Astrocyte of the cerebellum (primary cell): Measurements from ENCODE around the gene CYB561D1.

ENCODE experiments used
- DNase-seq: peaks from one replicate; pipeline ENCODE4 v3.0.0-alpha.2; 2011; ENCODE audit warnings: low read depth
- H3K4me3 ChIP-seq: 2 replicates; pipeline ENCODE4 v1.5.1; 2011; ENCODE audit warnings: mild to moderate bottlenecking, low read depth, low read length, moderate library complexity
- in situ Hi-C: cut with HindIII; loops from 2 replicates; pipeline ENCODE4 v1.10.0; 2017; ENCODE audit warnings: low sequenced_read_pairs
- TF ChIP-seq, protein P1 (sequence below): IDR thresholded peaks from 2 replicates; pipeline ENCODE4 v1.5.1; 2012; ENCODE audit warnings: low read length, low read depth, moderate library complexity, mild to moderate bottlenecking; ENCODE audit errors: missing control alignments

Gene CYB561D1

DNA sequence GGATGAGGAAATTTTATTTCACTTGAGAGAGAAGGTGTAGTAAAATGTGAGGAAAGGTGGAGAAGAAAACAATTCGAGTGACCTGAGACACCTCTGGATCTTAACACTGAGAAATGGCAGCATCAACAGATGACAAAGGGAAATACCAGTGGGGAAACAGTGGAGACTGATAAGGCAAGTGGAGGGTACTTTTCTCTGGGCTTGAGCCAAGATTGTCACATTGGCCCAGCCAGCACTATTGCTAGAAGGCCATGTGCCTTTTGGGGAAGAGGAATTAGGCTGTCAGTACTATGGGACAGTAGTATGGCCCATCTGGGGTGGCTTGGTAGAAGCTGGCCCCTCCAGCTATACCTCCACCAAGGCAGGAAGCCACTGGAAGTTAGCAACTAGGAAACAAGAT, 19.2 kb upstream of the CYB561D1 start:
- H3K4me3 ChIP-seq, result no peak overlapping the region
- no peak for DNase-seq
- in situ Hi-C loops, result no loop called here
- TF ChIP-seq, protein P1, sequence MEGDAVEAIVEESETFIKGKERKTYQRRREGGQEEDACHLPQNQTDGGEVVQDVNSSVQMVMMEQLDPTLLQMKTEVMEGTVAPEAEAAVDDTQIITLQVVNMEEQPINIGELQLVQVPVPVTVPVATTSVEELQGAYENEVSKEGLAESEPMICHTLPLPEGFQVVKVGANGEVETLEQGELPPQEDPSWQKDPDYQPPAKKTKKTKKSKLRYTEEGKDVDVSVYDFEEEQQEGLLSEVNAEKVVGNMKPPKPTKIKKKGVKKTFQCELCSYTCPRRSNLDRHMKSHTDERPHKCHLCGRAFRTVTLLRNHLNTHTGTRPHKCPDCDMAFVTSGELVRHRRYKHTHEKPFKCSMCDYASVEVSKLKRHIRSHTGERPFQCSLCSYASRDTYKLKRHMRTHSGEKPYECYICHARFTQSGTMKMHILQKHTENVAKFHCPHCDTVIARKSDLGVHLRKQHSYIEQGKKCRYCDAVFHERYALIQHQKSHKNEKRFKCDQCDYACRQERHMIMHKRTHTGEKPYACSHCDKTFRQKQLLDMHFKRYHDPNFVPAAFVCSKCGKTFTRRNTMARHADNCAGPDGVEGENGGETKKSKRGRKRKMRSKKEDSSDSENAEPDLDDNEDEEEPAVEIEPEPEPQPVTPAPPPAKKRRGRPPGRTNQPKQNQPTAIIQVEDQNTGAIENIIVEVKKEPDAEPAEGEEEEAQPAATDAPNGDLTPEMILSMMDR, result no peak

DNA sequence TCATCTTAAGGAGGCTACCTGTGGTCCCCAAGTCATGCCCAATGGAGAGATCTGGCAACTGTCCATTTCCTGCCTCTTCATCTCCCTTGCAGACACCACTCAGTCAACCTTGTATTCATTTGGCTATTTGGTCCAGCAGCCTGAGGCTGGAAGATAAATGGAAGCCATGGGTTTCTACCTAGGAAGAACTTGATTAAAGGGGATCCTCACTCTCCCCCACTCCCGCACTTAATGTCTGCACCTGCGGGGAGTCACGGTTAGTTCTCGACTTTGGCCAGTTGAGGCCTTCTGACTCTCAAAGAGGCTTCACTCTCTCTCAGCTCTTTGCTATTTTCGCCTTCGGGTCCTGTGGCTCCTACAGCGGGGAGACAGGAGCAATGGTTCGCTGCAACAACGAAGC, 18.6 kb upstream of the CYB561D1 start:
- TF ChIP-seq, protein P1, result no peak
- DNase-seq, result no peak
- in situ Hi-C loops, result no loop called here
- H3K4me3 ChIP-seq, result no peak overlapping the region

DNA sequence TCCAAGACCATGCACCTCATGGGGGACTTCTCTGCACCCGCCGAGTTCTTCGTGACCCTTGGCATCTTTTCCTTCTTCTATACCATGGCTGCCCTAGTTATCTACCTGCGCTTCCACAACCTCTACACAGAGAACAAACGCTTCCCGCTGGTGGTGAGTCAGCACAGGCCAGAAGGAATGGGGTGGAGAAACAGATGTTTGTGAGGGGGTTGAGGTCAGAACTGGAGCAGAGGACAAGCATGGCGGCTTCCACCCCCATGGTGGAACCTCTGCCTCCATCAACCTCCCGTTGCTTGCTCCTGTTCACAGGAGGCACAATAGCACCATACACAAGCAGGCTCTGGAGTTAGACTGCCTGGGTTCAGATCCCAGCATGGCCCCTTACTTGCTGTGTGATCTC, 17.1 kb upstream of the CYB561D1 start:
- DNase-seq, result no peak
- TF ChIP-seq, protein P1, result no peak
- in situ Hi-C loops, result no loop called here
- H3K4me3 ChIP-seq, result no peak overlapping the region

DNA sequence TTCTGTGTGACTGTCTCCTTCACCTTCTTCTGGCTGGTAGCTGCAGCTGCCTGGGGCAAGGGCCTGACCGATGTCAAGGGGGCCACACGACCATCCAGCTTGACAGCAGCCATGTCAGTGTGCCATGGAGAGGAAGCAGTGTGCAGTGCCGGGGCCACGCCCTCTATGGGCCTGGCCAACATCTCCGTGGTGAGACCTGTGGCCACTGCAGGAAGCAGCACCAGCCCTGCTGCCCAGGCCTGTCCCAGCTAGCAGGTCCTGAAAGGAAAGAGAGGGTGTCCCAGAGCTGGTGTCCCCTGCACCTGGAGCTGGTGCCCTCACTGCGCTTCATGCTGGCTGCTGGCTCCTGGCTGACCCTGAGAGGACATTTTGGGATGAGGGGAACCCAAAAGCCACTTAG, 16.1 kb upstream of the CYB561D1 start:
- no peak overlapping the region for H3K4me3 ChIP-seq
- in situ Hi-C loops, result no loop called here
- TF ChIP-seq, protein P1, result no peak
- no peak for DNase-seq

DNA sequence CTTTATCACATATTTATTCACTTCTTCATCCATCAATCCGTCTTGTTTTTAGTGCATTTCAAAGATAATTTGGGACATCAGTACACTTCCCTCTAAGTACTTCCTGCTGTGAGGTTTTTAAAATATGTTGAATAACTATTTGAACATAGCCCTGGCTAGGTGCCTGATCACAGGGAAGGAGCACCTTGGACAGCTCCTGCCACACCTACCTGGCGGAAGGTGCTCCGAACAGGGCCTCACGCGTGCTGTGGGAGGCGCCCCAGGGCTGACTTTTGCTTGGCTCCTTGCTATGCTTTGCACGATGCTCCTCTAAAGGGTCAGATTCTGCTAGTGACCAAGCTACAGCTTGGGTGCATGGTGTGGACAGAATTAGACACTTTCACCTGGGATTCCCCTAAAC, 15.1 kb upstream of the CYB561D1 start:
- DNase-seq, result no peak
- TF ChIP-seq, protein P1, result no peak
- H3K4me3 ChIP-seq, result no peak overlapping the region
- in situ Hi-C loops, result no loop called here

DNA sequence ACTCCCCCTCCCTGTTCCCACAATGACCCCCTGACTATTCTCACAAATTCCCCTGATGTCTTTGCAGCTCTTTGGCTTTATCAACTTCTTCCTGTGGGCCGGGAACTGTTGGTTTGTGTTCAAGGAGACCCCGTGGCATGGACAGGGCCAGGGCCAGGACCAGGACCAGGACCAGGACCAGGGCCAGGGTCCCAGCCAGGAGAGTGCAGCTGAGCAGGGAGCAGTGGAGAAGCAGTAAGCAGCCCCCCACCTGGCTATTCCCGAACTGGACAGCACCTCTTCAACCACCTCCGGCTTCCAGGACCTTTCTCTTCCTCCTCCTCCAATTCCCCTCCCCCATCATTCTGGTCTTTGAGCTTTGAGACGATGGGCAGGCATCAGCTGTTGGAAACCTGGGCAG, 14.6 kb upstream of the CYB561D1 start:
- TF ChIP-seq, protein P1, result no peak
- H3K4me3 ChIP-seq, result no peak overlapping the region
- no peak for DNase-seq
- in situ Hi-C loops, result no loop called here

DNA sequence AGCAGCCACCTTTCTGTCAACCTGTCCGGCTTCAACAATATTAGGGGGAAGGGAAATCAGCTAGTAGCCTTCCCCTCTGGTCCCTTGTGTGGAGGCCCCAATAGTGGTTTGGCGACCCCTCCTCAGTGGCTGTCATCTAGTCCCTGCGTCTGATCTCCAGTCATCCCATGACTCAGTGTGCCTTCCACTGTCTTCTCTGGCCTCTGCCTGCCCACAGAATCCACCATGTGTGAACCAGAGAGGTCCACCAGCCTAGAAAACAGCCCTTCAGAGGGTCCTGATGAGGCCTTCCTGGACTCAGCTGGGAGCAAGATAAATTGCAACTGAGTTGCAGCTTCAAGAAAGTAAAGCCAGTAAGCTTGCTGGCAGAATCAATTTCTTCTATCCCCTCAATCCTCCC, 14.0 kb upstream of the CYB561D1 start:
- DNase-seq, result no peak
- in situ Hi-C loops, result no loop called here
- TF ChIP-seq, protein P1, result no peak
- no peak overlapping the region for H3K4me3 ChIP-seq
